HG03108 (cell line): ENCODE results near the gene TAS1R1.

Source experiments
- ATAC-seq: cut with Tn5 transposase; IDR thresholded peaks from one replicate; pipeline ENCODE4 v1.9.1; 2021; ENCODE audit warnings: moderate library complexity; ENCODE audit not compliant: unreplicated experiment

TAS1R1 gene

GRCh38 chr1:6627031-6627430 lies 71.9 kb downstream of the TAS1R1 start:
- no peak for ATAC-seq

GRCh38 chr1:6627841-6628545 lies 72.9 kb downstream of the TAS1R1 start:
- ATAC-seq, result no peak

DNA sequence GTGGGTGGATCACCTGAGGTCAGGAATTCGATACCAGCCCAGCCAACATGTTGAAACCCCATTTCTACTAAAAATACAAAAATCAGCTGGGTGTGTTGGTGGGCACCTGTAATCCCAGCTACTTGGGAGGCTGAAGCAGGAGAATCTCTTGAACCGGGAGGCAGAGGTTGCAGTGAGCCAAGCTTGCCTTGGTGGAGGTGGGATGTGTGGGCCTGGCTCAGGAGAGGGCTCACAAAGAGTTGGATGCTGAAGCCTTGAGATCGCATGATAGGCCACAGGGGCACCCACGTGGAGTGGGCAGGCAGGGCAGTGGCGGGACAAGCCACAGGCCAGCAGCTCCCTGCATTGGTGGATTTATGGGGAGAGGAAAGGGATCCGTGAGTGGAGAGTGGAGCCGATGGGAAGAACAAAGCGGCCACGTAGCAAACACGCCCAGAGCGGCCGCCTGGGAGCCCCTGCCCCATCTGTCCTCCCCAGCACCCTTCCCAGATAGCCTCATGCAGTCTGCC lies 73.9 kb downstream of the TAS1R1 start:
- ATAC-seq, result no peak
